ENCODE measurements around the gene CNIH4.

DNA sequence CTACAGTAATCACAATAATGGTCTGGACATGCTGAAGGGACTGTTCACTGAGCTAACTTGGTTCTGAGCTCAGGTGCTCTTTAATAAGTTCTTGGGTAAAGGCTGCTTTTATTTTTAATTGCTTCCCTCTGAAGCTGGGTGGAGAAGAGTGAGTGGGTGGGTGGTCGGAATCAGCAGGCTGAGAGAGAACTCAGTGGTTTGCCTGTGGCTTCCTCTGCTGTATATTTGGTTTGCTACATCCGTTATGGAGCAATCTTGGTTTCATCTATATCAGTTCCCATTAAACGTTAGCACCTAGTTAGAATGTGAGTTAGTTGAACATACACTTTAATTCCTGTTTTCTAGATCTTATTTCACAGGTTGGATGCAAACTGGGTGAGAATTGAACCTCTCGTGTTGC lies 23.3 kb downstream of the CNIH4 start:
- TF ChIP-seq POLR2A (IDR thresholded peaks at IDR 0.05; ENCODE audit: low read length) (no peak), MAFK (IDR thresholded peaks at IDR 0.05; ENCODE audit: partially characterized antibody) (no peak), EHMT2 (IDR thresholded peaks at IDR 0.05; ENCODE audit: low read depth) (no peak), POLR2AphosphoS2 (conservative IDR thresholded peaks at IDR 0.05; ENCODE audit: low read length) (no peak), HEYL (CRISPR knock-in tag; IDR thresholded peaks at IDR 0.05) (no peak), HOXA7 (CRISPR knock-in tag; IDR thresholded peaks at IDR 0.05) (no peak), ESRRA (IDR thresholded peaks at IDR 0.05; ENCODE audit: borderline replicate concordance, low read length) (no peak), MYC (IDR thresholded peaks at IDR 0.05; ENCODE audit: borderline replicate concordance, low read length) (no peak)
- TF ChIP-seq, protein P1, sequence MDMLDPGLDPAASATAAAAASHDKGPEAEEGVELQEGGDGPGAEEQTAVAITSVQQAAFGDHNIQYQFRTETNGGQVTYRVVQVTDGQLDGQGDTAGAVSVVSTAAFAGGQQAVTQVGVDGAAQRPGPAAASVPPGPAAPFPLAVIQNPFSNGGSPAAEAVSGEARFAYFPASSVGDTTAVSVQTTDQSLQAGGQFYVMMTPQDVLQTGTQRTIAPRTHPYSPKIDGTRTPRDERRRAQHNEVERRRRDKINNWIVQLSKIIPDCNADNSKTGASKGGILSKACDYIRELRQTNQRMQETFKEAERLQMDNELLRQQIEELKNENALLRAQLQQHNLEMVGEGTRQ (IDR thresholded peaks at IDR 0.05), result no peak
- TF ChIP-seq, protein P2, sequence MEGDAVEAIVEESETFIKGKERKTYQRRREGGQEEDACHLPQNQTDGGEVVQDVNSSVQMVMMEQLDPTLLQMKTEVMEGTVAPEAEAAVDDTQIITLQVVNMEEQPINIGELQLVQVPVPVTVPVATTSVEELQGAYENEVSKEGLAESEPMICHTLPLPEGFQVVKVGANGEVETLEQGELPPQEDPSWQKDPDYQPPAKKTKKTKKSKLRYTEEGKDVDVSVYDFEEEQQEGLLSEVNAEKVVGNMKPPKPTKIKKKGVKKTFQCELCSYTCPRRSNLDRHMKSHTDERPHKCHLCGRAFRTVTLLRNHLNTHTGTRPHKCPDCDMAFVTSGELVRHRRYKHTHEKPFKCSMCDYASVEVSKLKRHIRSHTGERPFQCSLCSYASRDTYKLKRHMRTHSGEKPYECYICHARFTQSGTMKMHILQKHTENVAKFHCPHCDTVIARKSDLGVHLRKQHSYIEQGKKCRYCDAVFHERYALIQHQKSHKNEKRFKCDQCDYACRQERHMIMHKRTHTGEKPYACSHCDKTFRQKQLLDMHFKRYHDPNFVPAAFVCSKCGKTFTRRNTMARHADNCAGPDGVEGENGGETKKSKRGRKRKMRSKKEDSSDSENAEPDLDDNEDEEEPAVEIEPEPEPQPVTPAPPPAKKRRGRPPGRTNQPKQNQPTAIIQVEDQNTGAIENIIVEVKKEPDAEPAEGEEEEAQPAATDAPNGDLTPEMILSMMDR (IDR thresholded peaks at IDR 0.05), result no peak
- TF ChIP-seq, protein P3, sequence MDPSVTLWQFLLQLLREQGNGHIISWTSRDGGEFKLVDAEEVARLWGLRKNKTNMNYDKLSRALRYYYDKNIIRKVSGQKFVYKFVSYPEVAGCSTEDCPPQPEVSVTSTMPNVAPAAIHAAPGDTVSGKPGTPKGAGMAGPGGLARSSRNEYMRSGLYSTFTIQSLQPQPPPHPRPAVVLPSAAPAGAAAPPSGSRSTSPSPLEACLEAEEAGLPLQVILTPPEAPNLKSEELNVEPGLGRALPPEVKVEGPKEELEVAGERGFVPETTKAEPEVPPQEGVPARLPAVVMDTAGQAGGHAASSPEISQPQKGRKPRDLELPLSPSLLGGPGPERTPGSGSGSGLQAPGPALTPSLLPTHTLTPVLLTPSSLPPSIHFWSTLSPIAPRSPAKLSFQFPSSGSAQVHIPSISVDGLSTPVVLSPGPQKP (IDR thresholded peaks at IDR 0.05; ENCODE audit: low read depth, low read length), result no peak
- TF ChIP-seq, protein P4, sequence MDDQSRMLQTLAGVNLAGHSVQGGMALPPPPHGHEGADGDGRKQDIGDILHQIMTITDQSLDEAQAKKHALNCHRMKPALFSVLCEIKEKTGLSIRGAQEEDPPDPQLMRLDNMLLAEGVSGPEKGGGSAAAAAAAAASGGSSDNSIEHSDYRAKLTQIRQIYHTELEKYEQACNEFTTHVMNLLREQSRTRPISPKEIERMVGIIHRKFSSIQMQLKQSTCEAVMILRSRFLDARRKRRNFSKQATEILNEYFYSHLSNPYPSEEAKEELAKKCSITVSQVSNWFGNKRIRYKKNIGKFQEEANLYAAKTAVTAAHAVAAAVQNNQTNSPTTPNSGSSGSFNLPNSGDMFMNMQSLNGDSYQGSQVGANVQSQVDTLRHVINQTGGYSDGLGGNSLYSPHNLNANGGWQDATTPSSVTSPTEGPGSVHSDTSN (IDR thresholded peaks at IDR 0.05), result no peak
